SIG-M5 (cell line): ENCODE data around the gene MTX1.
A peak's percentile ranks its signal among the peaks of the same experiment; 100 is the strongest.

ENCODE experiments used
- DNase-seq: peaks from one replicate; lab custom pipeline; 2025; lab: John Stamatoyannopoulos, UW

MTX1 gene

DNA sequence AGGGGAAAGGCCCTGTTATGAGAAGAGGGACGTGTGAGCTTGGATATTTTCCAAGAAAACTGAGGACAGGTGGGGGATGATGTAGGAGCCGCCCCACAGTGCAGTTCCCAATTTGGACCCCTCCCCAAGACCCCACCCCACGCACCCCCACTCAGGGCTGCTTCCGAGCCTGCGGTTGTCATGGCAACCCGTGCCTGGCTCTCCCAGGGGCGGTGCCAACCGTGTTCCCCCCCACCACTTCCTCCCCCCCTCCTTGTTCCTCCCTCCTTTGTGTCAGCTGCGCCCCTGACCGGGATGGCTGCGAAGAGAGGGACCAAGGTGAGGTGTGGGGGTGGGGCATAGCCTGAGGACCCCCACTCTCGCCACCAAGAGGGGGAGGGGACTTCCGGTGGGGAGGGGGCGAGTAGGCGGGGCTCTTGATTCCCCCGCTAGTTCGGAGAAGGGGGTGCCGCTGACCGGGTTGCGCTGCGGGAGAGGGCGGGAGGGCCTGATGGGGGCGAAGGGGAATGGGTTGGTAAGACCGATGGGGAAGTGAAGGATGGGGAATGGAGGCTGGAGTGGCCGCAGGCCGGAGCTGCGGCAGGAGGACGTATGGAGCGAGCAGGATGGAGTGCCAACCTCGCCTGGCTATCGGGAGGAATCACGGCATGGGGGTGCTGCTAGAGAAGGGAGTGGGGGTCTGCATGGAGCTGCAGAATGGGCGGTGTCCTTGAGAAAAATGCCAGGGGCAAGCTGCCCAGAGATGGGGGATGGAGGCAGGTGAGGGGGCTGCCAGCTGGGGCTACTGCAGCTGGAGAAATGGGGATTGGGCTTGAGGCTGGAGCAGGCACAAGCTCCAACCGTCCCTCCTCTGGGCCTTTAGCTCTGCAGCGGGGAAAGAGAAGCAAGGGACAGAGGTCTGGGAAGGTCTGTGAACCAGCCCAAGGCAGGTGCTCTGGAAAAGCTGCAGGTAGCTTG, 33.9 kb upstream of the MTX1 start:
- no peak for DNase-seq

DNA sequence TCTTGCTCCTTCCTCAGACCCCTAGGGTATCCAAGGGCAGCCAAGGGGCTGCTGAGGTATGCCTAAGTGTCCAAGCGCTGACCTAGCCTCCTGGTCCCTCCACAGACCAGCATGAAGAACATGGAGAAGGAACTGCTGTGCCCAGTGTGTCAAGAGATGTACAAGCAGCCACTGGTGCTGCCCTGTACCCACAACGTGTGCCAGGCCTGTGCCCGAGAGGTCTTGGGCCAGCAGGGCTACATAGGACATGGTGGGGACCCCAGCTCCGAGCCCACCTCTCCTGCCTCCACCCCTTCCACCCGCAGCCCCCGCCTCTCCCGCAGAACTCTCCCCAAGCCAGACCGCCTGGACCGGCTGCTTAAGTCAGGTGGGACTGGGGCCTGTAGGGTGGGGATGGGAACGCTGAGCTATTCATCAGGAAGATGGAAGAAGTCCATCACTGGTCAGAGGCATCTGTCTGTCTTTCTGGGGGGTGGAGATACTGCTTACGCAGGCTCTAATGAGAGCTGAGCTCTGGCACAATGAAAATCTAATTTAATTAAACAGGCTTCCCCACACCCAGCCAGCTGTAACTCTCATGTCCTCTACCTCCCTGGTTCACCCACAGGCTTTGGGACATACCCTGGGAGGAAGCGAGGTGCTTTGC, 33.1 kb upstream of the MTX1 start:
- DNase-seq, result no peak

DNA sequence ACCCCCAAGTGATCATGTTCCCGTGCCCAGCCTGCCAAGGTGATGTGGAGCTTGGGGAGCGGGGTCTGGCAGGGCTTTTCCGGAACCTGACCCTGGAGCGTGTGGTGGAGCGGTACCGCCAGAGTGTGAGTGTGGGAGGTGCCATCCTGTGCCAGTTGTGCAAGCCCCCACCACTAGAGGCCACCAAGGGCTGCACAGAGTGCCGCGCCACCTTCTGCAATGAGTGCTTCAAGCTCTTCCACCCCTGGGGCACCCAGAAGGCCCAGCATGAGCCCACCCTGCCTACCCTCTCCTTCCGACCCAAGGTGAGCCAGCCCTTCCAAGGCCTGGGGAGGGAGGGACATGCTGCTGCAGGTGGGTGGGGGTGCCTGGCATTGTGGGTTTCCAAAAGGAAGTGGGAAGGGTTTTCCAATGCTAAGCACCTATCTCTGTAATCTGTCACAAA, 32.5 kb upstream of the MTX1 start:
- no peak for DNase-seq

DNA sequence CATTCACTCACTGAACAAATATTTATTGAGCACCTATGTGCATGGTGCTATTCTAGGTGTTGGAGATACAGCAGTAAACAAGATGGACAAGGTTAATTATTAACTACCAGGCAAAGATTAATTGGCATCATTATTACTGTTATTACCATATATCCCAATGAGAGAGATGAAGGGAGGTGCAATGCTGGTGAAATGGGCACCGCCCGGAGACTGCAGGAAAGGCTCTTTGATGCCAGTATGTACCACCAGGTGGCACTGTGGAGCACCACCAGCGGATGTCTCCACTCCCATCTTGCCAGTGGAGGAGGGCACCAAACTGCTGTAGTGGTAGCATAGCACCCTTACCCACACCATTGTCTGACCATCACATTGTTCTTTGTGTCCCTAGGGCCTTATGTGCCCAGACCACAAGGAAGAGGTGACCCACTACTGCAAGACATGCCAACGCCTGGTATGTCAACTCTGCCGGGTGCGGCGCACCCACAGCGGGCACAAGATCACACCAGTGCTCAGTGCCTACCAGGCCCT, 31.9 kb upstream of the MTX1 start:
- peak; percentile 30 for DNase-seq

DNA sequence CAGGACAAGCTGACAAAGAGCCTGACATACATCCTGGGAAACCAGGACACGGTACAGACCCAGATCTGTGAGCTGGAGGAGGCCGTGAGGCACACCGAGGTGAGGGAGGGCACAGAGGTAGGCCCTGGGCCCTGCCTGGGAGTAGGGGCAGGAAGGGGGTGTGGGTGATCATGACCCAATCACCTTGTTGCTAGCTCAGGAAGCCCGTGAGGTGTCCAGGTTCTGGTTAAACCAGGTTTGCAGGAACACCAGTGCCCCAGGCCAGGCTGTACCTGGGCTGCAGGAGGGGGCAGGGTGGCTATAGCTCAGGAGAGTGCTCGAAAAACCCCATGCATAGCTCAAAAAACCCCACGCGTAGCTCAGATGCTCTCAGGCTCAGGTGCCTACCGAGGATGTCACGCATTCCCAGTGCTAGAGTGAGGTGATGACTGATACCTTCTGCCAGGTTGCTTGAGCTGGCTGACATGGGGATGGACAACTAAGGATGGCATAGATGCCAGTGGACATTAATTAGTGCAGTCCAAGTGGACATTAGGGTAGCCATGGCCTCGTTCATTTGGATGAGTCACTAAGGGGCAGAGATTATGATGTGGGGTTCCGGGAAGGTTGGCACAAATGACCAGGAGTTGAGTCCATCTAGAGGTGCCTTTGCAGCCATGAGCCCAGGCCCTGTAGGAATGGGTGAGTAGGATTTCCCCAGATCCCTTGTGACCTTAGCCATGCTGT, 31.1 kb upstream of the MTX1 start:
- DNase-seq, result no peak

DNA sequence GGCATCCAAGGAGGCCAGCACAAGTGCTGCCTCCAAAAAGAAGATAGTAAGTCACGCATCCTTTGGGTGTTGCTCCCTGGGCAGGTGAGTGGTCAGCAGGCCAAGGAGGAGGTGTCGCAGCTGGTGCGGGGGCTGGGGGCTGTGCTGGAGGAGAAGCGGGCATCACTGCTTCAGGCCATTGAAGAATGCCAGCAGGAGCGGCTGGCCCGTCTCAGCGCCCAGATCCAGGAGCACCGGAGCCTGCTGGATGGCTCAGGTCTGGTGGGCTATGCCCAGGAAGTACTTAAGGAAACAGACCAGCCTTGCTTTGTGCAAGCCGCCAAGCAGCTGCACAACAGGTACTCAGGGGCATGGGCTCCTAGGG, 30.6 kb upstream of the MTX1 start:
- no peak for DNase-seq

DNA sequence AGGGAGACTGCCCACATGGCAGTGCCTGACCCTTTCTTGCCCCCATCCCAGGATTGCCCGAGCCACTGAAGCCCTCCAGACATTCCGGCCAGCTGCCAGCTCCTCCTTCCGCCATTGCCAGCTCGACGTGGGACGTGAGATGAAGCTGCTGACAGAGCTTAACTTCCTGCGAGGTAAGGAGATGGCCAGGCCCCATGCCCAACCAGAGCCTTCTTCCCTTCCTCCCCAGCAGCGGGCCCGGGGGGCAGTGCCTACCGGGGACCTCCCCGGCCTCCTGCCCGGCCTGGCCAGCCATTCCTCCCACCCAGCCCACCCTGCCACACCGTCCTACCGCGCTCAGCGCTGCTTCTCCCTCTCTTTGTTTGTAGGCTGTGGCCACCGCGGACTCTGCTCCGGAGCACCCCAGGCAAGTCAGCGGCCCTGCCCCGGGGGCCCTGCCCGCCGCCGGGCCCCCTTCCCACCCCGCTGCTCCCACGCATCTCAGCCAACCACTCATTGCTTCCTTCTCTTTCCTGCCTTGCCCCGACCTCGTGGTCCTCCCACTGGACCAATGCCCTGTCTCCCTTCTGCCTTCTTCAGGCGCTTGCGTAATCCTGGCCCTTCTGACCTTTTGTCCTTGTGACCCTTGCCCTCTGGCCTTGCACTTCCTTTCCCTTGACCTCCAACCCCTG, 29.9 kb upstream of the MTX1 start:
- DNase-seq, result no peak

DNA sequence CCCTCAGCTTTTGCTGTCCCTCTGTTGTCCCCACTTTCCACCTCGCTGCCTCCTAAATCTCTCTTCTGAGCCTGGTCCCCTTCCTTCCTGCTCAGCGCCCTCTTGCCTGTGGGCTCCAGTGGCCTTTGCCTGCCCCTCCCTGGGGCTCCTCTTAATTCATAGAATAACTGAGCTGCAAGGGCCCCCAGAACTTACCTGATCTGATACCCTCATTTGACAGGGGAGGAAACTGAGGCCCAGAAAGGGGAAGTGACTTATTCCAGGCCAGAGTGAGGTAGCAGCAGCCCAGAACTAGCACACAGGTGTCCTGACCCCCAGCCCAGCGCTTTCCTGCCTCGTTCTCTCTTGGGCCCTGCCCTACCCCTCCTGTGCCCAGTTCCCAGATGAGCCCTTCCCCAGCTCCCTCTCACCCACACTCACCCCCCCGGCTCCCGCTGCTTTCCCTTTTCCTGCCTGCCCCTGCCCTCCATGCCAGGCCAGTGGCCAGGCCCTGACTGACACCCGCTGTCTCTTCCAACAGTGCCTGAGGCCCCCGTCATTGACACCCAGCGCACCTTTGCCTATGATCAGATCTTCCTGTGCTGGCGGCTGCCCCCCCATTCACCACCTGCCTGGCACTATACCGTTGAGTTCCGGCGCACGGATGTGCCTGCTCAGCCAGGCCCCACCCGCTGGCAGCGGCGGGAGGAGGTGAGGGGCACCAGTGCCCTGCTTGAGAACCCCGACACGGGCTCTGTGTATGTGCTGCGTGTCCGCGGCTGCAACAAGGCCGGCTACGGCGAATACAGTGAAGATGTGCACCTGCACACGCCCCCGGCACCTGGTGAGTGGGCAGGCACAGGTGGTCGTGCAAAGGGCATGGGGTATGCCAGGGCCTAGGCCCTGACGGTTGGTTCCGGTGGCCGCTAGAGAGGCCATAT, 29.1 kb upstream of the MTX1 start:
- DNase-seq, result no peak

DNA sequence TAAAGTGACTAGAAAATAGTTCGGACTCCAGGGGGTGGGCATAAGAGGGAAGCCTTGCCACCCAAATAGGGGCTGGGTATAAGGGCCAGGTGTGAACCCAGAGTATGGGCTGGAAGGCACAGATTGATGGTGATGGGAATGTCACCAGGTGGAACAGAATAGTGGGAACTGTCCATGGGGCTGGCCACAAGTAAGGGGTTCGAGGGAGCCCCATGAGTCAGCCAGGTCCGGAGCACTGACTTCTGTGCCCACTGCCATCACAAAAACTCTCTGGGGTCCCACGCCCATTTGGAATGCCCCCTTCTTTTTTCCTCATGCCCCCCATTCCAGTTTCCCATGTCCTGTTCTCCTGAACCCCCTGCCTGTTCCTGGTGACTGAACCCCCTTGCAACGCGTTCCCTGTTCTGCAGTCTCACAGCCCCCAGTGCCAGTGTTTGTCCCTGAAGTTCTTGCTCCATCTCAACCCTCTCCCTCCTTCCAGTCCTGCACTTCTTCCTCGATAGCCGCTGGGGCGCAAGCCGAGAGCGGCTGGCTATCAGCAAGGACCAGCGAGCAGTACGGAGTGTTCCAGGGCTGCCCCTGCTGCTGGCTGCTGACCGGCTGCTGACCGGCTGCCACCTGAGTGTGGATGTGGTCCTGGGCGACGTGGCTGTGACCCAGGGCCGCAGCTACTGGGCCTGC, 27.0 kb upstream of the MTX1 start:
- DNase-seq, result no peak

DNA sequence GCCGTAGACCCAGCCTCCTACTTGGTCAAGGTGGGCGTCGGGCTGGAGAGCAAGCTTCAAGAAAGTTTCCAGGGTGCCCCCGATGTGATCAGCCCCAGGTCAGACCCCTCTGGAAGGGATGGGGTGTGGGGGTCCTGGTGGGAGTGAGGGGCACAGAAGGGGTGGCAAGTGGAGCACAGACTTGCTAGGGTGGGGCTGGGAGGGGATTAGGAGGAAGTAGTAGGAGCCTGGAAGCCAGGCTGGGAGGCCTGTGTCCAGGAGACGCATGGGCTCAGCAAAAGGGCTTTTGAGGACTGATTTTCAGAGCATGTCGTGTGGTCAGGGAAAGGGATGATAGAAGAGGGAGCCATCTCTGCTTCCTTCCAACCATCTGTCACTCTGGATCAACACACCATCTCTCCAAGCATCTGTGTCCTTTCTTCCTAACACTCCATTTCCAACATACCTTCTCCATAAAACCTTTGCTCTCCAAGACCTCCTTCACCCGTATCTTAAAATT, 26.4 kb upstream of the MTX1 start:
- DNase-seq, result no peak

DNA sequence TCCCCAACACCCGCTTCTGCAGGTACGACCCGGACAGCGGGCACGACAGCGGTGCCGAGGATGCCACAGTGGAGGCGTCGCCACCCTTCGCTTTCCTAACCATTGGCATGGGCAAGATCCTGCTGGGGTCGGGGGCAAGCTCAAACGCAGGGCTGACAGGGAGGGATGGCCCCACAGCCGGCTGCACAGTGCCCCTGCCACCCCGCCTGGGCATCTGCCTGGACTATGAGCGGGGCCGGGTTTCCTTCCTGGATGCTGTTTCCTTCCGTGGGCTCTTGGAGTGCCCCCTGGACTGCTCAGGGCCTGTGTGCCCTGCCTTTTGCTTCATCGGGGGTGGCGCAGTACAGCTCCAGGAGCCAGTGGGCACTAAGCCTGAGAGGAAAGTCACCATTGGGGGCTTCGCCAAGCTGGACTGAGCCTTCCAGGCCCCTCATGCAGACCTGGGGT, 24.7 kb upstream of the MTX1 start:
- DNase-seq, result no peak

DNA sequence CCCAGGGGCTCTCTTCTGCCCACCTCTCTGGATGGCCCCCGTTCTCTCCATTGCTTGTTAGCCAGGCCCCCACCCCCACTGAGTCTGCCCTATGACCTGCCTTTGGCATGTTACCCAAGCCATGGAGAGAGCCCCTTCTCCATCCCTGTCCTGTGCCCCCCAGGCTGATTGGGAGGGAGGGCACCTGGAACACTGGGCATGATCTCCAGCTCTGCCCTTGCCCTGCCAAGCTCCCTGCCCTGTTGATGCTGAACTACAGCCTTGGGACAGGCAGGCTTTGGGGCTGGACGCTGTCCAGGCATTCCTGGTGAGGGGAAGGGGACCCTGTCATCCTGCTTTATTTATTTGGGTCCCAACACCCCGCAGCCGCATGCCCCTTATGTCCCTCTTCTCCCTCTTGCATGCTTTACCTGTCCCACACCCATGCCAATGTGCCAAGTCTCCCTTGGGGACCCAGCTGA, 24.1 kb upstream of the MTX1 start:
- no peak for DNase-seq

DNA sequence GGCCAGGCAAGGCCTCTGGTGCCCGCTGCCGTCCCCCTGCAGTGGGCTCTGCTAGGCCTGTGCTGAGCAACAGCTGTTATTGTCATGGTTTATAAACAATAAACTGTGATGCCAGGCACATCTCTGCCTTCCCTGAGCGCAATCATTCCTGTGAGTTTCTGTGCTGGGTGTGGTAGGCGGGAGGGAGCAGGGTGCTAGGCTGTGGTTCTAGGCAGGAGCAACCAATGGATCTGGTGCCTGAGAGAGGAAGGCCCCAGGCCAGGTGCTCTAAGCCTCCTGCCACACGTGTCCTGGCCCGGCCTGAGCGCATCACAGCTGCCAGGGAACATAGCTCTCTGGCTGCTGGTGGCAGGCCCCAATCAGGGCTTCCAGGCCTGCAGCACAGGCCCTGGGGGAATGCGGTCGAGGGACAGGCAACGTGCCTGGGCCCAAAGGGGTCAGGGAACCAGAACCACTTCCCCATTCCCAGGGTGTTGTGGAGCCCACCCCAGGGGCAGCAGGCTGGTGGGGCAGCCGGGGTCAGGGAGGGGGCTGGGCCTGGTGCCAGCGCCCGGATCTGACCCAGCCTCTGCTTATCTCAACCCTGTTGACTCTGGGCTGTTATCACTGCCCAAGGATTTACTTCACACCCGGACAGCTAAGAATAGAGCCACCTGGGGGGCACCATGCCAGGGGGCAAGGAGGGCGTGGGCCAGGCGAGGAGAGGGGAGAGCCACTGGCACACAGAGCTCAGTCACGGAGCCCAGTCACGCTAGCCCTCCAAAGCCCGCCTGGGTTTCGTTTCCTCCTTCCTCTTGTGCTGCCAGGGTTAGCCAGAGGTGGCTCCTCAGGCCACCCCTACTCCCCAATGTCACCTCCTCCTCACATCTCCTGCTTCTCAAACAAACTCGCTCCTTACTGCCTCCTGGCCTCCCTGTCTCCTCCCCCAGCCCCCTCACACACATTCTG, 23.4 kb upstream of the MTX1 start:
- DNase-seq, result no peak

DNA sequence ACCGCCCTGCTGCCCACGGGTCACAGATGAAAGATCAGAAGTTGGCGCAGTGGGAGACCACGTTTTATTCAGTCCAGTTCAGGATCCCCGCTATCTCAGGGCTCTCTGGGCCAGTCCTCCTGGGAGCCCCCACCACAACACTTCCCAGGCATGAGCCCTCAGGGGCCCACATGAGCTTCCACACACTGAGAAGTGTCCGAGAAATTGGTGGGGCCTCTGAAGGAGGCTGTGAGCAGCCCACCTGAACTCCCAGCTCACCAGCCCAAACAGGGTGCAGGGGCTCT, 22.8 kb upstream of the MTX1 start:
- DNase-seq, result no peak

DNA sequence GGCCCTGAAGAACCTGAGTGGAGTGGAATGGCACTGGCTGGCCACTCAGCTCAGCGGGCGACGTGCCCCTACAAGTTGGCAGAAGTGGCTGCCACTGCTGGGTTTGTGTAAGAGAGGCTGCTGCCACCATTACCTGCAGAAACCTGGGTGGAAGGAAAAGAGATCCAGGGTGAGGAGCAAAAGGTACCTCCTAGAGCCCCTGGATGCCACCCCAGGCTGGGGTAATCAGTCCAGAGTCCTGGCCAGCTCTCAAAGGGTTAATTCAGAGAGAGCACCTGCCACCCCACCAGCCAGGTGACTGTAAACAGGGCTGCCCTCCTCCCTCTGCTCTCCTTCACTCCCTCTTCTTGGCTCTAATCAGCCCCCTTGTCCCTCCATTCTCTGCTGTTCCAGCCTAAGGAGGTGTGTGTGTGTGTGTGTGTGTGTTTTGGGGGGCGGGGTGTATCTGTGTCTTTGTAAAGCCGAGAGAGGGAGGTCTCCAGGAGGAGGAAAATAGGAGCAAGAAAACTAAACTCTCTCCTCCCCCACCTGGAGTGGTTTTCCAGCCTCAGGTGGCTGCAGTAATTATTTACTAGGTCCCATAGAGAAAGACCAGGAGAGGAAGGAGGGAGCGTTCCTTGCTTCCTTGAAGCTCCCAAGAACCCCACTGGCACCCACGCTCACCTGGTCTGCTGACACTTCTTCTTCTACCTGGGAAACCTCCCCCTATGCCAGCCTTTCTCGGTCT, 22.3 kb upstream of the MTX1 start:
- DNase-seq, result no peak

DNA sequence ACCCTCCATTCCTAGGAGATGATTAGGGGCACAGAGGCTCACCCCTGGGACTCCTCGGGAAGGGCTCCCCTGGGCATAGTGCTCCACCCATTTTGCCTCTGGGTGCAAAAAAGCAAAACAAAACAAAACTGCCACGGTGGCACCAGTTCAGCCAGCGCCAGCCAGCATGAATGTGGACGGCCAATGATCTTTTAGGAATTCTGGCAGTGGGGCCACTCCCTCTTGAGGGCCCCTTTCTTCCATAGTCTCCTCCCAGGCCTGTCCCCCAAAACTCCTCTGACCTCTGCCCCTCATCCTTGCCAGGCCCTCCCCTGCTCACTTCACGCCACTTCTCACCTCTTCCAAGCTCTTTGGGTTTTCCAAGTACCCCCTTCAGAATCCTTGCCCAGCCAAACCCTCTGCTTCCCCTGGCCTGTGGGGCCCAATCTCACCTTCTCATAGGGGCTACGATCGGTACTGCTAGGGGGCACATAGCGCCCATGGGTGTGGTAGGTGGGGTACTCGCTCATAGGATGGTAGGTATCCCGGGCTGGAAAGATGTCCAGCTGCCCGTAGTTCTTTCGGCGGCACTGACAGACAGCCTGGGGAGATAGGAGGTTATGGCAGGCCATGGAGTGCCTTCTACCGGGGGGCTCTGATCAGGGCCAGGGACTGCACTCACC, 21.6 kb upstream of the MTX1 start:
- DNase-seq, result no peak

DNA sequence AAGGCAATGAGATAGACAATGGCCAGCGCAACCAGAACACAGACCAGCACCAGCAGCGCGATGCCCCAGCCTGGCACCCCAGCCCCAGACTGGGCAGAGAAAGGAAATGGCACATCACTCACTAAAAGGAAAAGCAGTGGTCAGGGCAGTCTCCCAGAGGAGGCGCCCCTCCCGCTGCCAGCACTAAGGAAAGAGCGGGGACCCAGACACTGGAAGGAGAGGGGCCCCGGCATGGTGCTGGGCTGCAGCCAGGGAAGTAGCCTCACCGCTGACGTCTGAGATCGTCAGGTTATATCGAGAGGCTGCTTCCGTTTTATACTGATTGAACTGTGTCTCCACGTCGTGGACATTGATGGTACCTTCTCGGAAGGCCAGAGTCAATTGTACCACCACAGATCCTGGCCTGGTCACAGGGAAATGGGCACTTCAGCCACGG, 21.0 kb upstream of the MTX1 start:
- DNase-seq, result no peak

DNA sequence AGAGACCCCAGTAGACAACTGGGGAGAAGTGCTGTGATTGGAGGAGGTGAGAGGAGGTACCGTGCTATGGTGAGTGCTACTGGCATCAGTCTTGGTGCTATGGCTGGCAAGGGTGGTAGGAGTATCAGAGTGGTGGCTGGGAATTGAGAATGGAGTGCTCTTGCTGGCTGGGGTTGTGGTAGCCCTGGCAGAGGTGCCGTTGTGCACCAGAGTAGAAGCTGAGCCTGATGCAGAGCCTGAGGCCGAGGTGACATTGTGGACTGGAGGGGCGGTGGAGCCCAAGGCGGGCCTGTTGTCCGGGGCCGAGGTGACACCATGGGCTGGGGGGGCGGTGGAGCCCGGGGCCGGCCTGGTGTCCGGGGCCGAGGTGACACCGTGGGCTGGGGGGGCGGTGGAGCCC, 20.2 kb upstream of the MTX1 start:
- DNase-seq, result no peak
